Gastroesophageal sphincter (tissue), 4 donors: ENCODE measurements around the gene DSCAML1. TPM values are rescaled to one million over a fixed set of nuclear protein-coding genes. Genes with fewer than 3 reads are reported as not detected.

Experiments
- ATAC-seq: fragments of 150-250 bp; one replicate; pipeline ENCODE4 v1.9.1; 2016; ENCODE audit warnings: mild to moderate bottlenecking, moderate library complexity
- H3K27ac ChIP-seq, 4 donors: fragments of 200-600 bp; sonication (generic) in 3 of 4; 1 replicate in 3 of 4; 2 replicates in 1 of 4; pipeline ENCODE4 v1.5.1; 2016 to 2019
- H3K27me3 ChIP-seq: fragments of 200-600 bp; sonication (generic); one replicate; pipeline ENCODE4 v1.5.1; 2019
- H3K36me3 ChIP-seq, 2 donors: fragments of 200-600 bp; sonication (generic); one replicate each; pipeline ENCODE4 v1.5.1; 2019; ENCODE audit warnings: control low read depth in 1 of 2
- H3K4me1 ChIP-seq, 3 donors: fragments of 200-600 bp; sonication (generic); 1 replicate in 2 of 3; 2 replicates in 1 of 3; pipeline ENCODE4 v1.5.1; 2016 to 2019; ENCODE audit warnings: control low read depth in 2 of 3
- H3K4me3 ChIP-seq, 2 donors: fragments of 200-600 bp; sonication (generic); one replicate each; pipeline ENCODE4 v1.5.1; 2019; ENCODE audit warnings: mild to moderate bottlenecking in 1 of 2, moderate library complexity in 1 of 2
- H3K9me3 ChIP-seq, 3 donors: fragments of 200-600 bp; sonication (generic); one replicate each; pipeline ENCODE4 v1.5.1; 2017 to 2019; ENCODE audit warnings: control low read depth in 2 of 3
- CTCF ChIP-seq, 4 experiments: fragments of 200-600 bp in 2 of 4; fragments of 450-650 bp in 2 of 4; sonication (generic) in 1 of 4; IDR thresholded peaks; one replicate each; pipeline ENCODE4 v1.5.1; 2017 to 2019; ENCODE audit warnings: antibody characterized with exemption in 4 of 4, mild to moderate bottlenecking in 2 of 4, moderate library complexity in 2 of 4
- EP300 ChIP-seq: sonication (generic); formaldehyde crosslinking; IDR thresholded peaks from one replicate; pipeline ENCODE4 v1.6.1; 2017; ENCODE audit warnings: antibody characterized with exemption, mild to moderate bottlenecking
- POLR2A ChIP-seq, 2 donors: fragments of 450-650 bp; IDR thresholded peaks; one replicate each; pipeline ENCODE4 v1.6.1; 2017; ENCODE audit warnings: antibody characterized with exemption in 2 of 2, mild to moderate bottlenecking in 2 of 2, moderate library complexity in 1 of 2
- POLR2AphosphoS5 ChIP-seq: sonication (generic); formaldehyde crosslinking; IDR thresholded peaks from one replicate; pipeline ENCODE4 v1.6.1; 2017; ENCODE audit warnings: antibody characterized with exemption
- WGBS, 2 donors: methylation state at CpG; one replicate each; pipeline ENCODE4 v1.1.5; 2018; ENCODE audit warnings: low coverage in 1 of 2; 5-methylcytosine and 5-hydroxymethylcytosine counted together
- total RNA-seq, 4 donors: library from RNA; depleted of rRNA; stranded (reverse); fragments of >200 nt; gene quantifications; one replicate each; pipeline ENCODE4 v1.1.0, GENCODE V29; 2016

DSCAML1 gene
- total RNA-seq, 4 donors from 2014 or later = 0.35 to 2.5 (median 0.73) TPM

DNA sequence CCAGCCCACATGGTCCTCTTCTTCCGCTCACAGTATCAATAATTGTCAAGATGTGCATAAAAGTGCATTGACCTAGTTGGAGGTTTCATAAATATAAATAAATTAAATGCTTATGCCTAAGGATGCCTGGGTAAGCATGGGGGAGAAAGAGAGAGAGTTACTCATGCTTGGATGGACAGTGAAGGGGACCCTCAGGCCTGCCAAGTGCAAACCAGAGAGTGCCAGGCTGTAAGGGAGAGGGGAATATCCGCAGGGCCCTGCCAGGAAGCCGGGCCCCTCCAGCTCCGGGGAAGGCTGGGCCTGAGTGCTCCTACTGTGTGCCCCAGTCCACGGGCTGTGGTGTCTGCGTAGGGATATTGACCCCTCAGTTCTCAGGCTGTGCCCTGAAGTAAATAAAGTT, 214.6 kb downstream of the DSCAML1 start:
- Histone ChIP-seq H3K9me3 (no peaks in the 10 kb centered on the region), H3K4me3 (no peak overlapping the region), H3K27ac (no peak overlapping the region), H3K27me3 (peaks cover 15% of the 10 kb centered on the region), H3K36me3 (no peaks in the 10 kb centered on the region), H3K4me1 (no peaks in the 10 kb centered on the region)
- no peak for TF ChIP-seq POLR2AphosphoS5
- TF ChIP-seq EP300 = no peak
- TF ChIP-seq POLR2A (IDR thresholded peaks at IDR 0.05) = no peak
- TF ChIP-seq CTCF (IDR thresholded peaks at IDR 0.05) = no peak
- no peak for ATAC-seq
- 80 to 89% methylated on average over 1 to 3 of the region's 6 CpGs for WGBS, 2 donors

DNA sequence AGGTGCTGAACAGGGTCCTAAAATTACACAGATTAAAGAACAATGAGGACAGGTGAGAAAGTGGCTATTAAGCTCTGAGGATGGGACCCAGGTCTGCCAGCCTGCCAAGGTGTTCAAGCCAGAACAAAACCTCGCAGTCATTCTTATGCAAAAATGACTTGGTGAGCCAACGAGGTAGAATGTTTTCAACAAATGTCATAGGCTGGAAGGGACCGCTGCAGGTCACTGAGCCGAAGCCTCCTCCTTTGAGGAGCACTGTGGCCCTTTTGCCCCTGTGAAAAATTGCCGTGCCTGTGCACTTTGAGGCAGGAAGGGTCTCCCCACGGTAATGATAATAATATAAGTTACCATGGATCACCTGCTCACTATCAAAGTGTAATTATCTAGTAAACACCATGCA, 216.2 kb downstream of the DSCAML1 start:
- H3K4me3 ChIP-seq = no peak overlapping the region
- H3K9me3 ChIP-seq = no peaks in the 10 kb centered on the region
- no peak for ATAC-seq
- no peak for TF ChIP-seq POLR2A (IDR thresholded peaks at IDR 0.05)
- TF ChIP-seq POLR2AphosphoS5 = no peak
- TF ChIP-seq CTCF (IDR thresholded peaks at IDR 0.05) = no peak
- no peak for TF ChIP-seq EP300
- H3K36me3 ChIP-seq = no peaks in the 10 kb centered on the region
- H3K27me3 ChIP-seq = peaks cover 8% of the 10 kb centered on the region
- WGBS, 2 donors = 71 to 72% methylated on average over 5 to 6 of the region's 6 CpGs
- H3K4me1 ChIP-seq = no peaks in the 10 kb centered on the region
- H3K27ac ChIP-seq = no peak overlapping the region

DNA sequence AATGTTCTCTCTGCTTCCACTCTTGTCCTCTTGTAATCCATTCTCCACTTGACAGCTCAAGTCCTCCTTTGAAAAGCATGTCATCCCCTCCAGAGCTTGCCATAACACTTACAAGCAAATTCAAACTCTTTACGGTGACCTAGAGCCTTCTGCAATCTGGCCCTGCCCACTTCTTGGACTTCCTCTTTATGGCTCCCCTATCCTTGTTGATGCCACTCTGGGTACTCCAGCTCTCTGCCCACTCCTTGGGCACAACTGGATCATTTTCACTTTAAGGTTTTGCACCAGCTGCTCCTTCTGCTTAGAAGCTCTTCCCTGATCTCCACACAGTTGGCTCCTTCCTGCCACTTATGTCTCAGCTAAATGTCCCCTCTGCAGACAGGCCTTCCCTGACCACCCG, 217.9 kb downstream of the DSCAML1 start:
- Histone ChIP-seq H3K36me3 (no peaks in the 10 kb centered on the region), H3K4me1 (no peaks in the 10 kb centered on the region), H3K27ac (no peak overlapping the region), H3K9me3 (no peaks in the 10 kb centered on the region), H3K27me3 (peaks cover 8% of the 10 kb centered on the region), H3K4me3 (no peak overlapping the region)
- ATAC-seq = no peak
- 58 to 84% methylated on average over 2 of the region's 2 CpGs for WGBS, 2 donors
- no peak for TF ChIP-seq EP300
- TF ChIP-seq POLR2A (IDR thresholded peaks at IDR 0.05) = no peak
- no peak for TF ChIP-seq POLR2AphosphoS5
- TF ChIP-seq CTCF (IDR thresholded peaks at IDR 0.05) = no peak

DNA sequence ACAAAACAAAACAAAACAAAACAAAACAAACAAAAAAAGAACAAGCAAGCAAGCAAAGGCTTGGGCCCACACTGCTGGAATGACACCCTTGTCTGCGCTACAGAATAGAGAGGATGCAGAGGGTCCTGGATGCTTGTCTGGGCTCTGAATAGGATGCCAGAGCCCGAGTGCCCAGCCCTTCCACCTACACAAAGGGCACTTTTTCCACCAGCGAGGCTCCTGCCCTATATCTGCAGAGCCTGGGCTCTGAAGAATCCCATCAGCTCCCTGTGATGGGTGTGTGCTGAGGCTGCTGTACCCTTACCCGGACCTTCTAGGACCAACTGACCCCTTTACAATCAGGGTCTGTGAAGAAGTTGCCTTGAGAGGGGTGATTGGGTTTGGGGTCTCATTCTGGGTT, 221.2 kb downstream of the DSCAML1 start:
- Histone ChIP-seq H3K27ac (no peak overlapping the region), H3K4me1 (no peaks in the 10 kb centered on the region), H3K9me3 (no peaks in the 10 kb centered on the region), H3K36me3 (no peaks in the 10 kb centered on the region), H3K4me3 (no peak overlapping the region), H3K27me3 (peaks cover 5% of the 10 kb centered on the region)
- no peak for ATAC-seq
- TF ChIP-seq EP300 = no peak
- no peak for TF ChIP-seq POLR2A (IDR thresholded peaks at IDR 0.05)
- TF ChIP-seq POLR2AphosphoS5 = no peak
- no peak for TF ChIP-seq CTCF (IDR thresholded peaks at IDR 0.05)
- 78 to 92% methylated on average over 3 to 4 of the region's 4 CpGs for WGBS, 2 donors

DNA sequence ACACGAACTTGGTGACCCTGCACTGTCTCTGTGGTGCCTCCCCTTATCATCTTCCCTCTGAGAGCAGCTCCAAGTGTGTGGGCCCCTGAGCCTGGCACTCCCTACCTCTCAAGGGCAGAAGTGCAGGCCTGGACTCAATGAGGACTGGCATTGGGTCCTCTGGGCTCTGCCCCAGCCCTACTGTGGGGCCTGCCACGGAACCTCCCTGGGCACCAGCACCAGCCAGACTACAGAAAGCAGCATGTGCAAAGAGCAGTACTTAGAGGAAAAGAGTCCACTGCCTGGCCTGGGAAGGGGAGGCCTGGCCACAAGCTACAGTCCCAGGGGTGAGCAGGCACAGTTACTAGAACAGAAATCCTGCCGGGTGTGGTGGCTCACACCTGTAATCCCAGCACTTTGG, 222.5 kb downstream of the DSCAML1 start:
- Histone ChIP-seq H3K9me3 (peaks cover 0 to under 1% (median 0%) of the 10 kb centered on the region in 3 donors), H3K27me3 (no peaks in the 10 kb centered on the region), H3K27ac (no peak overlapping the region), H3K4me3 (no peak overlapping the region), H3K36me3 (no peaks in the 10 kb centered on the region), H3K4me1 (no peaks in the 10 kb centered on the region)
- no peak for TF ChIP-seq EP300
- TF ChIP-seq CTCF (IDR thresholded peaks at IDR 0.05) = no peak
- no peak for TF ChIP-seq POLR2AphosphoS5
- no peak for TF ChIP-seq POLR2A (IDR thresholded peaks at IDR 0.05)
- no peak for ATAC-seq
- WGBS, 2 donors = 100% methylated on average over 2 of the region's 3 CpGs; no CpG with 5 or more reads in 1 of the 2 donors
